Uterus (tissue), 4 donors: ENCODE data around the gene IGF2BP1. TPM values are rescaled to one million over a fixed set of nuclear protein-coding genes. Genes with fewer than 3 reads are reported as not detected.
A peak's percentile ranks its signal among the peaks of the same experiment; 100 is the strongest.

ENCODE experiments used
- DNase-seq, 2 donors: peaks; one replicate each; pipeline ENCODE4 v3.0.0-alpha.2; 2019 to 2020
- H3K27ac ChIP-seq, 2 donors: fragments of 200-600 bp; sonication (generic); 1 replicate in 1 of 2; 2 replicates in 1 of 2; pipeline ENCODE4 v1.5.1; 2016 to 2018
- H3K27me3 ChIP-seq, 2 donors: fragments of 200-600 bp; sonication (generic); one replicate each; pipeline ENCODE4 v1.5.1; 2018 to 2019; ENCODE audit warnings: control low read depth in 1 of 2
- H3K36me3 ChIP-seq, 2 donors: fragments of 200-600 bp; sonication (generic); one replicate each; pipeline ENCODE4 v1.5.1; 2019; ENCODE audit warnings: control low read depth in 1 of 2
- H3K4me1 ChIP-seq, 2 donors: fragments of 200-600 bp; sonication (generic); one replicate each; pipeline ENCODE4 v1.5.1; 2018 to 2019; ENCODE audit warnings: control low read depth in 1 of 2
- H3K4me3 ChIP-seq, 2 donors: fragments of 200-600 bp; sonication (generic); 1 replicate in 1 of 2; 2 replicates in 1 of 2; pipeline ENCODE4 v1.5.1; 2018 to 2019; ENCODE audit warnings: mild to moderate bottlenecking in 1 of 2
- H3K9me3 ChIP-seq, 2 donors: fragments of 200-600 bp; sonication (generic); one replicate each; pipeline ENCODE4 v1.5.1; 2019; ENCODE audit warnings: control low read depth in 1 of 2
- CTCF ChIP-seq, 4 experiments: fragments of 200-600 bp in 2 of 4; fragments of 450-650 bp in 2 of 4; sonication (generic) in 2 of 4; IDR thresholded peaks; one replicate each; pipeline ENCODE4 v1.5.1; 2016 to 2019; ENCODE audit warnings: antibody characterized with exemption in 4 of 4, mild to moderate bottlenecking in 2 of 4, moderate library complexity in 1 of 4
- POLR2A ChIP-seq, 2 donors: fragments of 450-650 bp; IDR thresholded peaks; one replicate each; pipeline ENCODE4 v1.6.1; 2016; ENCODE audit warnings: antibody characterized with exemption in 2 of 2, mild to moderate bottlenecking in 1 of 2, moderate library complexity in 1 of 2
- intact Hi-C: fragments of 100-400 bp; cut with DNase I; formaldehyde crosslinking; loops from one replicate; pipeline ENCODE4 v1.15.1; 2023; ENCODE audit warnings: low total_unique reads
- total RNA-seq, 4 donors: library from RNA; depleted of rRNA in 3 of 4; stranded (reverse); fragments of >200 nt in 3 of 4; gene quantifications; one replicate each; pipeline versions ENCODE4 v1.1.0 to v1.2.4, GENCODE V29; 2014 to 2023
- donor health status: DM: yes; HTN: yes; CAD: no.

Gene IGF2BP1
- total RNA-seq, 4 donors from 2014 or later, result under 0.01 to 1.8 TPM; not detected in 2

GRCh38 chr17:49015924-49016774 lies 19.0 kb downstream of the IGF2BP1 start:
- TF ChIP-seq CTCF (IDR thresholded peaks at IDR 0.05) (no peak), POLR2A (IDR thresholded peaks at IDR 0.05) (no peak)
- intact Hi-C loops, result no loop called here
- no peak for DNase-seq
- Histone ChIP-seq H3K27ac (no peak overlapping the region), H3K4me1 (no peaks in the 10 kb centered on the region), H3K9me3 (no peaks in the 10 kb centered on the region), H3K4me3 (no peak overlapping the region), H3K36me3 (no peaks in the 10 kb centered on the region), H3K27me3 (peaks cover 4 to 26% of the 10 kb centered on the region in 2 donors)

- Histone ChIP-seq H3K4me3 (no peak overlapping the region), H3K27me3 (peaks cover 4 to 26% of the 10 kb centered on the region in 2 donors), H3K27ac (no peak overlapping the region), H3K4me1 (no peaks in the 10 kb centered on the region), H3K36me3 (no peaks in the 10 kb centered on the region), H3K9me3 (no peaks in the 10 kb centered on the region)
- peak; percentile 35 to 37 for DNase-seq
- intact Hi-C loops, result no loop called here
- TF ChIP-seq POLR2A (IDR thresholded peaks at IDR 0.05) (no peak), CTCF (IDR thresholded peaks at IDR 0.05) (no peak)
These were observed 19.7 kb downstream of the IGF2BP1 start for GRCh38 chr17:49016775-49017463.

GRCh38 chr17:49018116-49018612 lies 21.0 kb downstream of the IGF2BP1 start:
- H3K36me3 ChIP-seq, result no peaks in the 10 kb centered on the region
- peaks cover 4 to 22% of the 10 kb centered on the region in 2 donors for H3K27me3 ChIP-seq
- H3K9me3 ChIP-seq, result no peaks in the 10 kb centered on the region
- H3K27ac ChIP-seq, result no peak overlapping the region
- H3K4me1 ChIP-seq, result no peaks in the 10 kb centered on the region
- no peak overlapping the region for H3K4me3 ChIP-seq
- no peak for DNase-seq
- no peak for TF ChIP-seq POLR2A (IDR thresholded peaks at IDR 0.05)
- TF ChIP-seq CTCF (IDR thresholded peaks at IDR 0.05), result no peak
- intact Hi-C loops, result no loop called here

GRCh38 chr17:49018748-49019147 lies 21.6 kb downstream of the IGF2BP1 start:
- TF ChIP-seq CTCF (IDR thresholded peaks at IDR 0.05), result no peak
- Histone ChIP-seq H3K9me3 (no peaks in the 10 kb centered on the region), H3K4me1 (no peaks in the 10 kb centered on the region), H3K27ac (no peak overlapping the region), H3K36me3 (no peaks in the 10 kb centered on the region), H3K4me3 (no peak overlapping the region), H3K27me3 (peaks cover 4 to 16% of the 10 kb centered on the region in 2 donors)
- intact Hi-C loops, result no loop called here
- DNase-seq, result no peak

GRCh38 chr17:49020609-49021008 lies 23.4 kb downstream of the IGF2BP1 start:
- no peak overlapping the region for H3K4me3 ChIP-seq
- H3K36me3 ChIP-seq, result no peaks in the 10 kb centered on the region
- intact Hi-C loops, result no loop called here
- TF ChIP-seq CTCF (IDR thresholded peaks at IDR 0.05) (no peak), POLR2A (IDR thresholded peaks at IDR 0.05) (no peak)
- no peak overlapping the region for H3K27ac ChIP-seq
- no peak for DNase-seq
- no peaks in the 10 kb centered on the region for H3K4me1 ChIP-seq
- peaks cover 0 to 4% of the 10 kb centered on the region in 2 donors for H3K27me3 ChIP-seq
- no peaks in the 10 kb centered on the region for H3K9me3 ChIP-seq
